Activated CD8-positive, alpha-beta T cell treated with anti-CD3 and anti-CD28 coated beads for 36 hours (primary cell): Measurements from ENCODE around the gene TBC1D22A. TPM values are rescaled to one million over a fixed set of nuclear protein-coding genes. Genes with fewer than 3 reads are reported as not detected.

ENCODE experiments used
- ATAC-seq: fragments of 200-7000 bp; cut with Tn5 transposase; one replicate; pipeline ENCODE4 v1.10.0; 2021; ENCODE audit warnings: mild to moderate bottlenecking, moderate library complexity
- CTCF ChIA-PET: fragments of 350-600 bp; sonication (Branson Sonifier 250); formaldehyde crosslinking; loops from one replicate; lab custom pipeline; 2021; ENCODE audit warnings: antibody characterized with exemption; lab: Charles Lee
- POLR2A ChIA-PET: fragments of 350-600 bp; sonication (Branson Sonifier 250); formaldehyde crosslinking; loops from one replicate; lab custom pipeline; 2021; ENCODE audit warnings: antibody characterized with exemption; lab: Charles Lee
- DNase-seq: peaks from one replicate; pipeline ENCODE4 v3.0.0-alpha.2; 2020
- H3K27ac Mint-ChIP-seq: one replicate; pipeline ENCODE4 v1.8.0; 2021; ENCODE audit warnings: mild to moderate bottlenecking, mixed read lengths
- H3K27me3 Mint-ChIP-seq: one replicate; pipeline ENCODE4 v1.8.0; 2021; ENCODE audit warnings: mixed read lengths
- H3K36me3 Mint-ChIP-seq: one replicate; pipeline ENCODE4 v1.8.0; 2021; ENCODE audit warnings: low read depth, mixed read lengths
- H3K4me1 Mint-ChIP-seq: one replicate; pipeline ENCODE4 v1.8.0; 2021; ENCODE audit warnings: low read depth, mixed read lengths
- H3K4me3 Mint-ChIP-seq: one replicate; pipeline ENCODE4 v1.8.0; 2021; ENCODE audit warnings: mild to moderate bottlenecking, moderate library complexity, mixed read lengths
- H3K9me3 Mint-ChIP-seq: one replicate; pipeline ENCODE4 v1.8.0; 2021; ENCODE audit warnings: mixed read lengths
- intact Hi-C: fragments of 100-400 bp; cut with micrococcal nuclease; formaldehyde crosslinking; loops from one replicate; pipeline ENCODE4 v1.10.0; 2022
- total RNA-seq, 2 experiments: library from RNA; stranded (reverse); gene quantifications; one replicate each; pipeline ENCODE4 v1.2.3, GENCODE V29; 2021
- TF ChIP-seq, protein P1 (sequence below): fragments of 200-600 bp; IDR thresholded peaks from one replicate; pipeline ENCODE4 v1.8.0; 2022; ENCODE audit warnings: antibody characterized with exemption, mild to moderate bottlenecking

Gene TBC1D22A
- total RNA-seq, 2 experiments from 2014 or later = 41.0 to 42.8 TPM

DNA sequence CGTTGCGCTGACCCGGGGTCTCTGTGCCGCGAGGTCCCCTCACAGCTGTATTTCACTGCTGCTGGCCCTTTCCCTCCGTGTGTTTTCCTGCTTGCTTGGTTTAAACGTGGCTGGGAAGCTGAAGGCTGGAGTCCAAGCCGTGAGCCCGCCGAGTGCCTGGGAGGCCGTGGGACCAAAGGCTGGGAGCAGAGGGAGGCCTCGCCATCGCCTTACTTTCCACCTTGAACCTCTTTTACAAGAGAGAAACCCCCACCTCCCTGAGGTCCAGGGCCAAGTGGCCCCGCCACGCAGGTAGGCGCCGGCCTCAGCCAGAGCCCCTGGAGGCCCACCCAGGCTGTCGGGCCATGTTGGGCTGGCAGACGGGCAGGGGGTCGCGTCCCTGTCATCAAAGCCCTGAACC, 411.6 kb downstream of the TBC1D22A start:
- ChIA-PET POLR2A (no interaction called here), CTCF (no interaction called here)
- peaks cover 2% of the 10 kb centered on the region for H3K4me1 Mint-ChIP-seq
- intact Hi-C loops = no loop called here
- H3K36me3 Mint-ChIP-seq = peaks cover 45% of the 10 kb centered on the region
- TF ChIP-seq, protein P1, sequence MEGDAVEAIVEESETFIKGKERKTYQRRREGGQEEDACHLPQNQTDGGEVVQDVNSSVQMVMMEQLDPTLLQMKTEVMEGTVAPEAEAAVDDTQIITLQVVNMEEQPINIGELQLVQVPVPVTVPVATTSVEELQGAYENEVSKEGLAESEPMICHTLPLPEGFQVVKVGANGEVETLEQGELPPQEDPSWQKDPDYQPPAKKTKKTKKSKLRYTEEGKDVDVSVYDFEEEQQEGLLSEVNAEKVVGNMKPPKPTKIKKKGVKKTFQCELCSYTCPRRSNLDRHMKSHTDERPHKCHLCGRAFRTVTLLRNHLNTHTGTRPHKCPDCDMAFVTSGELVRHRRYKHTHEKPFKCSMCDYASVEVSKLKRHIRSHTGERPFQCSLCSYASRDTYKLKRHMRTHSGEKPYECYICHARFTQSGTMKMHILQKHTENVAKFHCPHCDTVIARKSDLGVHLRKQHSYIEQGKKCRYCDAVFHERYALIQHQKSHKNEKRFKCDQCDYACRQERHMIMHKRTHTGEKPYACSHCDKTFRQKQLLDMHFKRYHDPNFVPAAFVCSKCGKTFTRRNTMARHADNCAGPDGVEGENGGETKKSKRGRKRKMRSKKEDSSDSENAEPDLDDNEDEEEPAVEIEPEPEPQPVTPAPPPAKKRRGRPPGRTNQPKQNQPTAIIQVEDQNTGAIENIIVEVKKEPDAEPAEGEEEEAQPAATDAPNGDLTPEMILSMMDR = no peak
- H3K4me3 Mint-ChIP-seq = no peak overlapping the region
- no peak for DNase-seq
- no peak overlapping the region for H3K27ac Mint-ChIP-seq
- no peak for ATAC-seq
- H3K27me3 Mint-ChIP-seq = no peaks in the 10 kb centered on the region
- H3K9me3 Mint-ChIP-seq = peaks cover 15% of the 10 kb centered on the region

DNA sequence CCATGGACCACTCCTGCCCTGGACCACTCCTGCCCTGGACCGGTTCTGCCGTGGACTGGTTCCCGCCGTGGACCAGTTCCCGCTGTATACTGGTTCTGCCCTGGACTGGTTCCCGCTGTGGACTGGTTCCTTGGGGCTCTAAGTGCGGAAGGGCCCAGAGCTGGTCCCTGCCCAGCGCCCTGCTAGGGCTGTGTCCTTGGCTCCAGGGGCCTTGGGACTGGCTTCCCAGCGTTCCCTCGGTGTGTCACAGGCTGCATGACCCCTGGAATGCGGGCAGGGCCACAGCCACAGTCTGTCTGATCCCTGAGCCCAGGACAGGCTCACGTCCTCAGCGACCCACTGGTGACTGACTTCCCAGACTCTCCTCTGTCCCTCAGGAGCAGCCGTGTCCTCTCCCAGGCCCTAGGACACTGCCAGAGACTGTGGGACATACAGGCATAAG, 412.2 kb downstream of the TBC1D22A start:
- intact Hi-C loops = no loop called here
- TF ChIP-seq, protein P1 = no peak
- H3K4me1 Mint-ChIP-seq = peaks cover 2% of the 10 kb centered on the region
- H3K27me3 Mint-ChIP-seq = no peaks in the 10 kb centered on the region
- H3K27ac Mint-ChIP-seq = no peak overlapping the region
- no peak for ATAC-seq
- DNase-seq = no peak
- ChIA-PET POLR2A (no interaction called here), CTCF (no interaction called here)
- H3K9me3 Mint-ChIP-seq = peaks cover 15% of the 10 kb centered on the region
- H3K4me3 Mint-ChIP-seq = no peak overlapping the region
- H3K36me3 Mint-ChIP-seq = peaks cover 45% of the 10 kb centered on the region

DNA sequence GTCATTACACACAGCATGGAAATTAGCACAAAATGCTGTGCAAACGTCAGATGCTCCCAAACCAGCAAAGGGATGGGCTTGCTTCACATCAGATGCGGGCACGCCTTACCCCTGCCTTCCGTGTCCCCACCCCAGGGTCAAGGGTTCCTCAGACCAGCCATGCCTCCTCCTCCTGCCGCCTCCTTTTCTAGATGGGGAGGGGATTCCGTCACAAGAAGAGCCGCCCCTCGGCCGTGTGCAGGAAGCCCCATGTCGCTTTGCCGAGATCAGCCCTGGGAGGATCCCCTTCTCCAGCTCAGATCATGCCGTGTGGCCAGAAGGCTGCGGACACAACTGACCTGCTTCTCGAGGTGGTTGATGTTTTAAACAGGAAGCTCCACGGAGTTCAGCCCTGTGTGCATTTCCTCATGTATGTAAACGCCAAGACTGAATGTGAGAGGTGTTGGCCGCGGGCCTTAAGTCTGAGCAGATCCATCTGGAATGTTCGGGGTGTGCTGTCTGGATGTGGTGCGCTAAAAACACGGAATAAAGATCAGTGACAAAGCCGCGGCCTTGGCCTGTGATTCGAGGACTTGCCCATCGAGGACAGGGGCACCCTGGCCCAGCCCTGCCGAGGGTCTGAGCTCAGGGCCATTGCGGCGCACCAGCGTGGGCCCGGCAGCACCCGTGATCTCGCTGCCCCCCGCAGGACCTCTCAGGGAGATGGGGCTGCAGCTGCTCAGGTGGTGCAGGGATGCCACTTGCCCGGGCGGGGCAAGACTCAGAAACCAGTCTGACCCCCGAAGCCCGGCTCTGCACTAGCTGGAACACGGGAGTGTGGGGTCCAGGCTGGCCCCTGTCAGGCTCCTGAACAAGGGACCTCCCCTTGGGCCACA, 412.9 kb downstream of the TBC1D22A start:
- intact Hi-C loops = no loop called here
- CTCF ChIA-PET = no interaction called here
- Mint-ChIP-seq H3K4me3 (no peak overlapping the region), H3K36me3 (peaks cover 40% of the 10 kb centered on the region), H3K9me3 (peaks cover 15% of the 10 kb centered on the region), H3K27ac (no peak overlapping the region), H3K27me3 (no peaks in the 10 kb centered on the region), H3K4me1 (peaks cover 2% of the 10 kb centered on the region)
- DNase-seq (no peak), ATAC-seq (no peak)
- TF ChIP-seq, protein P1 = no peak
- POLR2A ChIA-PET = no interaction called here

DNA sequence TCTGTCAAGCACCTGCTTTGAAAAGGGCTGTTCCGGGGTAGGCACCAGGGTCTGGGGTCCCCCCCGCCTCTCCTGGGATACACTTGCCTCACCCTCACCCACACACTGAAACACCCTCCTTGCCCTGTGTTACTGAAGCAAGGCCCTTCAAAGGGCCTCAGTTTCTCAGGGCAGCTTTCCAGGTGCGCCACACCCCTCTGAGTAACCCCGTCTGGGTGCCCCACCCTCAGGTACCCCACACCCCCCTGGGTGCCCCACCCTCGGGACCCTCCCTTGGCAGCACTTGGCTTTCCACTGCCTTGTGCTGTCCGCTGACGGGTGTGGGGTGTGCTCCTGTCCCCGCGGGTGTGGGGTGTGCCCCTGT, 413.6 kb downstream of the TBC1D22A start:
- no peak overlapping the region for H3K4me3 Mint-ChIP-seq
- no peak for DNase-seq

More for the DNA sequence above, 413.6 kb downstream of the TBC1D22A start:
- intact Hi-C loops = no loop called here
- CTCF ChIA-PET = no interaction called here
- H3K36me3 Mint-ChIP-seq = peaks cover 40% of the 10 kb centered on the region
- no peaks in the 10 kb centered on the region for H3K27me3 Mint-ChIP-seq
- no peak overlapping the region for H3K27ac Mint-ChIP-seq
- peaks cover 15% of the 10 kb centered on the region for H3K9me3 Mint-ChIP-seq
- TF ChIP-seq, protein P1 = no peak
- ATAC-seq = no peak
- POLR2A ChIA-PET = no interaction called here
- peaks cover 2% of the 10 kb centered on the region for H3K4me1 Mint-ChIP-seq
